ENCODE measurements around the gene NNT.

DNA sequence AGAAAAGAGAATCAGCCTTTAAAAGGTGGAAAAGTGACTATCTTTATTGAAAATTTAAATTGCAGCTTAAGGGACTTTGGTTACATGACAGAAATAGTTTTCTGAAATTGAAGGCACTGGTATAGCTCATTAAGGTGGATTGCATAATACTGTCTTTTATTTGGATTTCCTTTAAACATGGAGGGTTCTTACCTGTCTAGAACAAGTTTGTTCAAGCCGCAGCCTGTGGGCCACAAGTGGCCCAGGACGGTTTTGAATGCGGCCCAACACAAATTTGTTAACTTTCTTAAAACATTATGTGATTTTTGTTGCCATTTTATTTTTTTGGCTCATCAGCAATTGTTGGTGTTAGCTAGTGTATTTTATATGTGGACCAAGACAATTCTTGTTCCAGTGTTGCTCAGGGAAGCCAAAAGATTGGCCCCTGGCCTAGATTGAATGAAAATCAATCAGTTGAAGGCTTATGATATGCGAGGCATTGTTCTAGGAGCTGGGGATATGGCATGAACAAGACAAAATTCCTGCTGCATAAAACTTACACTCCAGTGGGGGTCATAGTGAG lies 18.0 kb downstream of the NNT start:
- TF ChIP-seq, protein P1, sequence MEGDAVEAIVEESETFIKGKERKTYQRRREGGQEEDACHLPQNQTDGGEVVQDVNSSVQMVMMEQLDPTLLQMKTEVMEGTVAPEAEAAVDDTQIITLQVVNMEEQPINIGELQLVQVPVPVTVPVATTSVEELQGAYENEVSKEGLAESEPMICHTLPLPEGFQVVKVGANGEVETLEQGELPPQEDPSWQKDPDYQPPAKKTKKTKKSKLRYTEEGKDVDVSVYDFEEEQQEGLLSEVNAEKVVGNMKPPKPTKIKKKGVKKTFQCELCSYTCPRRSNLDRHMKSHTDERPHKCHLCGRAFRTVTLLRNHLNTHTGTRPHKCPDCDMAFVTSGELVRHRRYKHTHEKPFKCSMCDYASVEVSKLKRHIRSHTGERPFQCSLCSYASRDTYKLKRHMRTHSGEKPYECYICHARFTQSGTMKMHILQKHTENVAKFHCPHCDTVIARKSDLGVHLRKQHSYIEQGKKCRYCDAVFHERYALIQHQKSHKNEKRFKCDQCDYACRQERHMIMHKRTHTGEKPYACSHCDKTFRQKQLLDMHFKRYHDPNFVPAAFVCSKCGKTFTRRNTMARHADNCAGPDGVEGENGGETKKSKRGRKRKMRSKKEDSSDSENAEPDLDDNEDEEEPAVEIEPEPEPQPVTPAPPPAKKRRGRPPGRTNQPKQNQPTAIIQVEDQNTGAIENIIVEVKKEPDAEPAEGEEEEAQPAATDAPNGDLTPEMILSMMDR (IDR thresholded peaks at IDR 0.05), result no peak
- TF ChIP-seq POLR2A (IDR thresholded peaks at IDR 0.05), result no peak

Data from heart left ventricle (tissue), 13 donors.